ENCODE measurements around the gene PER2. TPM values are rescaled to one million over a fixed set of nuclear protein-coding genes. Genes with fewer than 3 reads are reported as not detected.
A peak's percentile ranks its signal among the peaks of the same experiment; 100 is the strongest.

PER2 gene
- total and polyA plus RNA-seq, 2 of the 13 experiments (the other 11 are each of a cell fraction or from before 2014, with no cell fraction given), result 5.1 to 9.4 TPM

- TF ChIP-seq ZNF687 (CRISPR knock-in tag; IDR thresholded peaks at IDR 0.05) (no peak), ZNF557 (CRISPR knock-in tag; IDR thresholded peaks at IDR 0.05) (no peak), NR0B2 (CRISPR knock-in tag; IDR thresholded peaks at IDR 0.05) (no peak), ZNF251 (CRISPR knock-in tag; IDR thresholded peaks at IDR 0.05) (no peak), FUBP1 (CRISPR knock-in tag; IDR thresholded peaks at IDR 0.05; ENCODE audit: borderline replicate concordance) (no peak), ZKSCAN5 (CRISPR knock-in tag; IDR thresholded peaks at IDR 0.05) (no peak), BCL3 (CRISPR knock-in tag; IDR thresholded peaks at IDR 0.05) (no peak), ARNT (IDR thresholded peaks at IDR 0.05) (no peak), ETV6 (CRISPR knock-in tag; conservative IDR thresholded peaks at IDR 0.05) (no peak), ZFP82 (CRISPR knock-in tag; IDR thresholded peaks at IDR 0.05; ENCODE audit: borderline replicate concordance) (no peak), SALL1 (CRISPR knock-in tag; IDR thresholded peaks at IDR 0.05) (no peak), NFYC (CRISPR knock-in tag; IDR thresholded peaks at IDR 0.05) (0 out of 2 replicates have a peak, but pooled peaks have one; percentile 5), ARID2 (CRISPR knock-in tag; IDR thresholded peaks at IDR 0.05; ENCODE audit: borderline replicate concordance) (peak; percentile 66; the same call in 1 of the 2 replicates), TBP (CRISPR knock-in tag; IDR thresholded peaks at IDR 0.05) (no peak), BRF2 (CRISPR knock-in tag; IDR thresholded peaks at IDR 0.05) (peak; percentile 73), PCBP1 (IDR thresholded peaks at IDR 0.05; ENCODE audit: borderline replicate concordance, low read depth, low read length) (no peak), ZSCAN22 (CRISPR knock-in tag; IDR thresholded peaks at IDR 0.05) (no peak), GTF3A (CRISPR knock-in tag; conservative IDR thresholded peaks at IDR 0.05) (no peak), ZNF572 (CRISPR knock-in tag; IDR thresholded peaks at IDR 0.05) (peak; percentile 44; the same call in 1 of the 2 replicates)
- TF ChIP-seq, protein P1, sequence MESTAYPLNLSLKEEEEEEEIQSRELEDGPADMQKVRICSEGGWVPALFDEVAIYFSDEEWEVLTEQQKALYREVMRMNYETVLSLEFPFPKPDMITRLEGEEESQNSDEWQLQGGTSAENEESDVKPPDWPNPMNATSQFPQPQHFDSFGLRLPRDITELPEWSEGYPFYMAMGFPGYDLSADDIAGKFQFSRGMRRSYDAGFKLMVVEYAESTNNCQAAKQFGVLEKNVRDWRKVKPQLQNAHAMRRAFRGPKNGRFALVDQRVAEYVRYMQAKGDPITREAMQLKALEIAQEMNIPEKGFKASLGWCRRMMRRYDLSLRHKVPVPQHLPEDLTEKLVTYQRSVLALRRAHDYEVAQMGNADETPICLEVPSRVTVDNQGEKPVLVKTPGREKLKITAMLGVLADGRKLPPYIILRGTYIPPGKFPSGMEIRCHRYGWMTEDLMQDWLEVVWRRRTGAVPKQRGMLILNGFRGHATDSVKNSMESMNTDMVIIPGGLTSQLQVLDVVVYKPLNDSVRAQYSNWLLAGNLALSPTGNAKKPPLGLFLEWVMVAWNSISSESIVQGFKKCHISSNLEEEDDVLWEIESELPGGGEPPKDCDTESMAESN (CRISPR knock-in tag; conservative IDR thresholded peaks at IDR 0.05), result no peak; the same call in 1 of the 2 replicates
Measured at GRCh38 chr2:238286095-238286494, 2.3 kb downstream of the PER2 start (continued).
